H9 (cell line): ENCODE measurements around the gene CELF4. TPM values are rescaled to one million over a fixed set of nuclear protein-coding genes. Genes with fewer than 3 reads are reported as not detected.

Experiments
- DNase-seq: peaks from one replicate; pipeline ENCODE4 v3.0.0-alpha.2; 2017
- H2AFZ ChIP-seq: one replicate; pipeline ENCODE4 v1.6.1; 2013; ENCODE audit warnings: mild to moderate bottlenecking, low read length, control low read depth, moderate library complexity
- H2AK5ac ChIP-seq: 2 replicates; pipeline ENCODE4 v1.6.1; 2013; ENCODE audit warnings: low read length, control low read depth, mixed read lengths; ENCODE audit not compliant: insufficient read length
- H2BK120ac ChIP-seq: one replicate; pipeline ENCODE4 v1.6.1; 2013; ENCODE audit warnings: low read depth, mild to moderate bottlenecking, low read length, control low read depth, inconsistent platforms; ENCODE audit not compliant: poor library complexity, severe bottlenecking
- H2BK12ac ChIP-seq: 2 replicates; pipeline ENCODE4 v1.6.1; 2013; ENCODE audit warnings: low read length, control low read depth, mixed read lengths, low read depth; ENCODE audit not compliant: insufficient read length
- H2BK15ac ChIP-seq: 2 replicates; pipeline ENCODE4 v1.6.1; 2013; ENCODE audit warnings: low read depth, low read length, control low read depth
- H2BK20ac ChIP-seq: one replicate; pipeline ENCODE4 v1.6.1; 2013; ENCODE audit warnings: low read depth, mild to moderate bottlenecking, low read length, control low read depth, inconsistent platforms; ENCODE audit not compliant: poor library complexity, severe bottlenecking
- H2BK5ac ChIP-seq: 2 replicates; pipeline ENCODE4 v1.6.1; 2013; ENCODE audit warnings: low read length, control low read depth, mixed read lengths; ENCODE audit not compliant: insufficient read length
- H3K14ac ChIP-seq: 2 replicates; pipeline ENCODE4 v1.6.1; 2013; ENCODE audit warnings: low read length, control low read depth; ENCODE audit not compliant: insufficient read depth
- H3K18ac ChIP-seq: 2 replicates; pipeline ENCODE4 v1.6.1; 2013; ENCODE audit warnings: low read depth, mild to moderate bottlenecking, mixed read lengths, low read length, control low read depth; ENCODE audit not compliant: insufficient read length
- H3K23ac ChIP-seq: 2 replicates; pipeline ENCODE4 v1.6.1; 2013; ENCODE audit warnings: low read length, control low read depth, mixed read lengths, low read depth; ENCODE audit not compliant: insufficient read length
- H3K23me2 ChIP-seq: 2 replicates; pipeline ENCODE4 v1.6.1; 2013; ENCODE audit warnings: low read depth, mild to moderate bottlenecking, mixed read lengths, low read length, control low read depth; ENCODE audit not compliant: insufficient read length, poor library complexity, severe bottlenecking
- H3K27ac ChIP-seq: 2 replicates; pipeline ENCODE4 v1.5.1; 2013; ENCODE audit warnings: low read length, control low read depth, mixed read lengths, low read depth; ENCODE audit not compliant: insufficient read length
- H3K27me3 ChIP-seq: 2 replicates; pipeline ENCODE4 v1.6.1; 2013; ENCODE audit warnings: low read length, control low read depth, inconsistent platforms; ENCODE audit not compliant: insufficient read depth
- H3K4ac ChIP-seq: 2 replicates; pipeline ENCODE4 v1.6.1; 2013; ENCODE audit warnings: low read depth, mild to moderate bottlenecking, control low read depth, inconsistent platforms, low read length, moderate library complexity
- H3K4me1 ChIP-seq: 2 replicates; pipeline ENCODE4 v1.6.1; 2013; ENCODE audit warnings: low read length, control low read depth, inconsistent platforms; ENCODE audit not compliant: insufficient read depth
- H3K4me2 ChIP-seq: 2 replicates; pipeline ENCODE4 v1.6.1; 2013; ENCODE audit warnings: low read length, control low read depth, mixed read lengths; ENCODE audit not compliant: insufficient read length, insufficient read depth
- H3K56ac ChIP-seq: 2 replicates; pipeline ENCODE4 v1.6.1; 2013; ENCODE audit warnings: low read depth, mild to moderate bottlenecking, mixed read lengths, low read length, control low read depth; ENCODE audit not compliant: insufficient read length
- H3K79me1 ChIP-seq: 2 replicates; pipeline ENCODE4 v1.6.1; 2013; ENCODE audit warnings: low read depth, mild to moderate bottlenecking, moderate library complexity, low read length, control low read depth, inconsistent platforms; ENCODE audit not compliant: insufficient read depth, poor library complexity, severe bottlenecking
- H3K79me2 ChIP-seq: 2 replicates; pipeline ENCODE4 v1.6.1; 2013; ENCODE audit warnings: low read length, control low read depth, inconsistent platforms; ENCODE audit not compliant: insufficient read depth
- H3K9ac ChIP-seq: 2 replicates; pipeline ENCODE4 v1.6.1; 2013; ENCODE audit warnings: low read length, control low read depth, mixed read lengths; ENCODE audit not compliant: insufficient read length; ENCODE audit errors: extremely low read depth
- H3K9me3 ChIP-seq: one replicate; pipeline ENCODE4 v1.6.1; 2013; ENCODE audit warnings: low read depth, low read length, inconsistent platforms; ENCODE audit not compliant: control insufficient read depth
- H3T11ph ChIP-seq: one replicate; pipeline ENCODE4 v1.6.1; 2013; ENCODE audit warnings: mild to moderate bottlenecking, low read length, control low read depth, inconsistent platforms
- H4K20me1 ChIP-seq: one replicate; pipeline ENCODE4 v1.6.1; 2013; ENCODE audit not compliant: control insufficient read depth, insufficient read length, insufficient read depth
- H4K5ac ChIP-seq: 2 replicates; pipeline ENCODE4 v1.6.1; 2013; ENCODE audit warnings: low read depth, mild to moderate bottlenecking, mixed read lengths, low read length, control low read depth; ENCODE audit not compliant: insufficient read length
- H4K8ac ChIP-seq: replicated peaks from 2 replicates; pipeline ENCODE4 v1.6.1; 2013; ENCODE audit warnings: low read length, control low read depth, mixed read lengths, low read depth; ENCODE audit not compliant: insufficient read length
- H4K91ac ChIP-seq: 2 replicates; pipeline ENCODE4 v1.6.1; 2013; ENCODE audit warnings: low read depth, mild to moderate bottlenecking, moderate library complexity, mixed read lengths, low read length, control low read depth; ENCODE audit not compliant: insufficient read length
- H3K27ac Mint-ChIP-seq, 3 experiments: 2 replicates in 2 of 3; 3 replicates in 1 of 3; pipeline ENCODE4 v1.8.0; 2020 to 2021; ENCODE audit warnings: mixed read lengths in 3 of 3, mild to moderate bottlenecking in 1 of 3, moderate library complexity in 1 of 3
- H3K27me3 Mint-ChIP-seq: 2 replicates; pipeline ENCODE4 v1.8.0; 2021; ENCODE audit warnings: low read depth, mild to moderate bottlenecking, moderate library complexity, mixed read lengths
- H3K36me3 Mint-ChIP-seq, 3 experiments: 2 replicates in 2 of 3; 3 replicates in 1 of 3; pipeline ENCODE4 v1.8.0; 2020 to 2021; ENCODE audit warnings: low read depth in 3 of 3, mixed read lengths in 3 of 3; ENCODE audit not compliant: insufficient read depth in 1 of 3
- H3K4me1 Mint-ChIP-seq, 2 experiments: 2 replicates each; pipeline ENCODE4 v1.8.0; 2020; ENCODE audit warnings: mixed read lengths in 2 of 2
- H3K4me3 Mint-ChIP-seq, 2 experiments: 2 replicates in 1 of 2; 3 replicates in 1 of 2; pipeline ENCODE4 v1.8.0; 2020 to 2021; ENCODE audit warnings: mild to moderate bottlenecking in 2 of 2, mixed read lengths in 2 of 2, moderate library complexity in 1 of 2
- H3K9me3 Mint-ChIP-seq, 2 experiments: 2 replicates in 1 of 2; 3 replicates in 1 of 2; pipeline ENCODE4 v1.8.0; 2020; ENCODE audit warnings: mild to moderate bottlenecking in 2 of 2, mixed read lengths in 2 of 2, moderate library complexity in 1 of 2
- CTCF ChIP-seq: fragments of 200-600 bp; sonication (generic); conservative IDR thresholded peaks from 3 replicates; pipeline ENCODE4 v1.8.0; 2021; ENCODE audit warnings: antibody characterized with exemption, mild to moderate bottlenecking
- WGBS: extraction: QIAGEN DNeasy Blood & Tissue Kit; methylation state at CpG from one replicate; pipeline ENCODE4 v1.1.7; 2013; ENCODE audit warnings: missing lambda C conversion rate, low lambda C conversion rate, mixed read lengths; ENCODE audit not compliant: insufficient read length; ENCODE audit errors: extremely low coverage; 5-methylcytosine and 5-hydroxymethylcytosine counted together
- total RNA-seq: library from RNA; stranded (reverse); gene quantifications from 2 replicates; pipeline ENCODE4 v1.2.1, GENCODE V29; 2021

Gene CELF4
- total RNA-seq, 1 experiment from 2014 or later = 1.1 TPM

DNA sequence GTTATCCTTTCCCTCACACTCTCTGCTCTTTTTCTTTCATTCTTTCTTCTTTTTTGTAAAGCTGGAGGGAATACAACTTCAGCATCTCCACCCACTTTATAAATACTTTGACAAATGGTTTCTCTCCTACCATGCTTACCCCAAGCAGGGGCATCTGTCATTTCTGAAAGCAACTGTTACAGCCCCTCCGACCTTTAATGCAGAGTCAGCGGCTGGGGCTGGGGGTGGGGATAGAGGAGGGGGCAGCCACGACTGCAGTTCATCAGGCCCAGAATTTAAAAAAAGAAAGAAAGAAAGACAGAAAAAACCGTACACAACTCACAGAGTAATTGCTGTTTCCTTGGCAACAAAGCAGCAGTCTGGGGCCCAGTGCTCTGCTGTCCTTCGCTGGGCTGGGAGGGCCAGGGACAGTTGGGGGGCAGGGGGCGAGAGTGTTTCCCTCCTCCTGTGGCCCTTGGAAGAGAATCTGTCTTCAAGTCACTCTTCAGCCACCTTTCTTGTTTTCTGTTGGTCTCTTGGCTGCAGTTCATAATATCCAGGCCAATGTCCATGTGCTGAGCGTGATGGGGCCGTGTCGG lies 53.8 kb downstream of the CELF4 start:
- Histone ChIP-seq H3K9ac (no peak overlapping the region), H3K14ac (no peak overlapping the region), H3K23ac (no peak overlapping the region), H3K9me3 (no peaks in the 10 kb centered on the region), H3K79me2 (no peaks in the 10 kb centered on the region), H4K8ac (no peak overlapping the region), H2BK20ac (no peak overlapping the region), H2BK120ac (no peak overlapping the region), H3T11ph (no peak overlapping the region), H3K4me2 (no peak overlapping the region), H3K4me1 (no peaks in the 10 kb centered on the region), H3K18ac (no peak overlapping the region), H3K27ac (no peak overlapping the region), H3K23me2 (no peaks in the 10 kb centered on the region), H2BK15ac (no peak overlapping the region), H2AK5ac (no peak overlapping the region), H3K79me1 (no peaks in the 10 kb centered on the region), H2BK5ac (no peak overlapping the region), H3K27me3 (no peaks in the 10 kb centered on the region), H4K20me1 (no peaks in the 10 kb centered on the region), H3K56ac (no peak overlapping the region), H4K5ac (no peak overlapping the region), H2BK12ac (no peak overlapping the region), H2AFZ (no peak overlapping the region), H3K4ac (no peak overlapping the region), H4K91ac (no peak overlapping the region)
- no peak for DNase-seq
- H3K27ac Mint-ChIP-seq = peak overlapping the region in 1 of 3 experiments; percentile 49; a peak in 1 of 7 replicates
- TF ChIP-seq CTCF = no peak
- H3K36me3 Mint-ChIP-seq = peaks cover 0 to 3% (median 0%) of the 10 kb centered on the region in 3 experiments; a peak in 2 of 7 replicates
- no peak overlapping the region for H3K4me3 Mint-ChIP-seq
- H3K9me3 Mint-ChIP-seq = peaks cover 5 to 15% of the 10 kb centered on the region in 2 experiments; a peak in 4 of 5 replicates
- peaks cover 47% of the 10 kb centered on the region for H3K27me3 Mint-ChIP-seq
- peaks cover 3 to 11% of the 10 kb centered on the region in 2 experiments; a peak in 3 of 4 replicates for H3K4me1 Mint-ChIP-seq
- WGBS = no CpG with 5 or more reads among the region's 9 CpGs
